Neural crest cell (in vitro differentiated cells): ENCODE measurements around the gene COL17A1. TPM values are rescaled to one million over a fixed set of nuclear protein-coding genes. Genes with fewer than 3 reads are reported as not detected.

Source experiments
- DNase-seq: peaks from one replicate; pipeline ENCODE4 v3.0.0; 2021; ENCODE audit warnings: low read depth, mixed read lengths, low spot score
- H3K27ac Mint-ChIP-seq: one replicate; pipeline ENCODE4 v1.8.0; 2021; ENCODE audit warnings: mild to moderate bottlenecking, mixed read lengths; ENCODE audit not compliant: unreplicated experiment
- H3K27me3 Mint-ChIP-seq: 2 replicates; pipeline ENCODE4 v1.8.0; 2021; ENCODE audit warnings: low read depth, mild to moderate bottlenecking, mixed read lengths
- H3K36me3 Mint-ChIP-seq: 2 replicates; pipeline ENCODE4 v1.8.0; 2021; ENCODE audit warnings: low read depth, mild to moderate bottlenecking, mixed read lengths
- H3K4me1 Mint-ChIP-seq: 2 replicates; pipeline ENCODE4 v1.8.0; 2021; ENCODE audit warnings: mixed read lengths
- H3K4me3 Mint-ChIP-seq: one replicate; pipeline ENCODE4 v1.8.0; 2021; ENCODE audit warnings: mild to moderate bottlenecking, mixed read lengths
- H3K9me3 Mint-ChIP-seq: 2 replicates; pipeline ENCODE4 v1.8.0; 2021; ENCODE audit warnings: mixed read lengths
- CTCF ChIP-seq: fragments of 200-600 bp; sonication (generic); conservative IDR thresholded peaks from 2 replicates; pipeline ENCODE4 v1.5.0; 2021; ENCODE audit warnings: antibody characterized with exemption, mild to moderate bottlenecking
- total RNA-seq: library from RNA; stranded (reverse); gene quantifications from 2 replicates; pipeline ENCODE4 v1.2.1, GENCODE V29; 2021

COL17A1 gene
- total RNA-seq, 1 donor from 2014 or later: not detected

GRCh38 chr10:104076743-104077160 lies 8.9 kb downstream of the COL17A1 start:
- Mint-ChIP-seq H3K4me1 (peaks cover 9% of the 10 kb centered on the region), H3K36me3 (no peaks in the 10 kb centered on the region), H3K27me3 (no peaks in the 10 kb centered on the region), H3K9me3 (no peaks in the 10 kb centered on the region), H3K4me3 (no peak overlapping the region), H3K27ac (no peak overlapping the region)
- TF ChIP-seq CTCF: no peak
- DNase-seq: no peak

- Mint-ChIP-seq H3K4me1 (peaks cover 4% of the 10 kb centered on the region), H3K4me3 (no peak overlapping the region), H3K36me3 (no peaks in the 10 kb centered on the region), H3K27me3 (no peaks in the 10 kb centered on the region), H3K27ac (no peak overlapping the region), H3K9me3 (no peaks in the 10 kb centered on the region)
- no peak for DNase-seq
- no peak for TF ChIP-seq CTCF
Measured at GRCh38 chr10:104074505-104074904, 11.2 kb downstream of the COL17A1 start.

- Mint-ChIP-seq H3K4me3 (no peak overlapping the region), H3K27me3 (peaks cover 2% of the 10 kb centered on the region), H3K27ac (no peak overlapping the region), H3K4me1 (peaks cover under 1% of the 10 kb centered on the region), H3K36me3 (no peaks in the 10 kb centered on the region), H3K9me3 (no peaks in the 10 kb centered on the region)
- DNase-seq: no peak
- no peak for TF ChIP-seq CTCF
Measured at GRCh38 chr10:104072786-104073185, 12.9 kb downstream of the COL17A1 start.

- Mint-ChIP-seq H3K4me1 (peaks cover 13% of the 10 kb centered on the region), H3K4me3 (no peak overlapping the region), H3K9me3 (no peaks in the 10 kb centered on the region), H3K27me3 (peaks cover 17% of the 10 kb centered on the region), H3K36me3 (no peaks in the 10 kb centered on the region), H3K27ac (no peak overlapping the region)
- DNase-seq: no peak
- TF ChIP-seq CTCF: no peak
Measured at GRCh38 chr10:104069613-104070012, 16.1 kb downstream of the COL17A1 start.

- TF ChIP-seq CTCF: no peak
- H3K36me3 Mint-ChIP-seq: no peaks in the 10 kb centered on the region
- H3K27me3 Mint-ChIP-seq: peaks cover 17% of the 10 kb centered on the region
- no peak overlapping the region for H3K4me3 Mint-ChIP-seq
- H3K4me1 Mint-ChIP-seq: peaks cover 13% of the 10 kb centered on the region
- DNase-seq: no peak
- H3K27ac Mint-ChIP-seq: no peak overlapping the region
- H3K9me3 Mint-ChIP-seq: no peaks in the 10 kb centered on the region
Measured at GRCh38 chr10:104067525-104067924, 18.2 kb downstream of the COL17A1 start.

- Mint-ChIP-seq H3K4me1 (peaks cover 13% of the 10 kb centered on the region), H3K27me3 (peaks cover 17% of the 10 kb centered on the region), H3K4me3 (no peak overlapping the region), H3K9me3 (no peaks in the 10 kb centered on the region), H3K36me3 (no peaks in the 10 kb centered on the region), H3K27ac (no peak overlapping the region)
- no peak for TF ChIP-seq CTCF
- no peak for DNase-seq
Measured at GRCh38 chr10:104066945-104067344, 18.7 kb downstream of the COL17A1 start.
